HCT116 (cell line): ENCODE measurements around the gene PRKCQ. TPM values are rescaled to one million over a fixed set of nuclear protein-coding genes. Genes with fewer than 3 reads are reported as not detected.

ENCODE experiments used
- ATAC-seq: fragments of 200-7000 bp; cut with Tn5 transposase; 2 replicates; pipeline ENCODE4 v1.9.1; 2020; ENCODE audit warnings: mild to moderate bottlenecking, moderate library complexity
- BruUV-seq: library from RNA; stranded (reverse); fragments of 400-500 nt; replicated peaks from 2 replicates; lab custom pipeline; 2021; lab: Mats Ljungman, UMichigan
- CTCF ChIA-PET: fragments of 300-600 bp; sonication (Branson Sonifier 250); formaldehyde crosslinking; loops from one replicate; lab custom pipeline; 2021; ENCODE audit warnings: antibody characterized with exemption; lab: Charles Lee
- POLR2A ChIA-PET: fragments of 300-600, 350-600 bp; sonication (Branson Sonifier 250); formaldehyde crosslinking; loops from one replicate; lab custom pipeline; 2021; ENCODE audit warnings: antibody characterized with exemption; lab: Charles Lee
- RAD21 ChIA-PET, 2 experiments: fragments of 300-600 bp; sonication (Branson Sonifier 250); formaldehyde crosslinking; loops; one replicate each; lab custom pipeline; 2023; ENCODE audit warnings: low total read pairs in 2 of 2; ENCODE audit not compliant: uncharacterized antibody in 2 of 2, unreplicated experiment in 2 of 2, low non-redundant PET in 1 of 2; lab: Charles Lee
- DNase-seq: peaks from one replicate; pipeline ENCODE4 v3.0.0-alpha.2; 2010; ENCODE audit warnings: low read depth, low spot score
- H2AFZ ChIP-seq: fragments of 200-600 bp; shearing (Covaris generic), sonication (generic); 2 replicates; pipeline ENCODE4 v1.6.1; 2017; ENCODE audit warnings: low read depth, mixed run types, mixed read lengths, antibody characterized with exemption, low read length; ENCODE audit not compliant: poor library complexity, severe bottlenecking
- H3K27ac ChIP-seq: 2 replicates; pipeline ENCODE4 v1.5.1; 2012; ENCODE audit warnings: low read depth, low read length
- H3K27me3 ChIP-seq: fragments of 200-600 bp; sonication (generic); 2 replicates; pipeline ENCODE4 v1.6.1; 2016; ENCODE audit warnings: mixed run types, low read length, mixed read lengths; ENCODE audit not compliant: insufficient read depth
- H3K36me3 ChIP-seq, 2 experiments: fragments of 200-500 bp in 1 of 2; fragments of 200-600 bp in 1 of 2; sonication (Bioruptor generic) in 1 of 2; sonication (generic) in 1 of 2; 2 replicates each; pipeline versions ENCODE4 v1.5.1 to v1.6.1; 2014 to 2016; ENCODE audit warnings: low read length in 2 of 2, inconsistent platforms in 1 of 2, mixed read lengths in 1 of 2, mixed run types in 1 of 2; ENCODE audit not compliant: insufficient read depth in 2 of 2, control insufficient read depth in 1 of 2
- H3K4me1 ChIP-seq, 2 experiments: fragments of 200-600 bp in 1 of 2; sonication (generic) in 1 of 2; 2 replicates each; pipeline versions ENCODE4 v1.5.1 to v1.6.1; 2012 to 2017; ENCODE audit warnings: low read length in 2 of 2, inconsistent platforms in 1 of 2, mild to moderate bottlenecking in 1 of 2, mixed read lengths in 1 of 2, mixed run types in 1 of 2, moderate library complexity in 1 of 2; ENCODE audit not compliant: insufficient read depth in 2 of 2, control insufficient read depth in 1 of 2
- H3K4me2 ChIP-seq: fragments of 200-600 bp; sonication (generic); 2 replicates; pipeline ENCODE4 v1.6.1; 2017; ENCODE audit warnings: mixed run types, low read length, mixed read lengths
- H3K4me3 ChIP-seq, 2 experiments: fragments of 200-600 bp in 1 of 2; sonication (generic) in 1 of 2; replicated peaks in 1 of 2; 2 replicates each; pipeline ENCODE4 v1.5.1; 2011 to 2016; ENCODE audit warnings: low read length in 2 of 2, control low read depth in 1 of 2, low read depth in 1 of 2, mild to moderate bottlenecking in 1 of 2, mixed read lengths in 1 of 2, mixed run types in 1 of 2
- H3K79me2 ChIP-seq: fragments of 200-600 bp; sonication (generic); 2 replicates; pipeline ENCODE4 v1.6.1; 2017; ENCODE audit warnings: mild to moderate bottlenecking, mixed run types, low read length, moderate library complexity, mixed read lengths; ENCODE audit not compliant: insufficient read depth
- H3K9ac ChIP-seq: fragments of 200-600 bp; sonication (generic); 2 replicates; pipeline ENCODE4 v1.6.1; 2016; ENCODE audit warnings: low read length, mixed read lengths
- H3K9me2 ChIP-seq: fragments of 200-600 bp; sonication (generic), shearing (Covaris generic); 2 replicates; pipeline ENCODE4 v1.6.1; 2017; ENCODE audit warnings: mixed run types, mild to moderate bottlenecking, moderate library complexity; ENCODE audit not compliant: insufficient read depth
- H3K9me3 ChIP-seq, 2 experiments: fragments of 200-500 bp in 1 of 2; fragments of 200-600 bp in 1 of 2; sonication (Bioruptor generic) in 1 of 2; sonication (generic) in 1 of 2; 2 replicates each; pipeline ENCODE4 v1.6.1; 2014 to 2017; ENCODE audit warnings: low read length in 2 of 2, mixed read lengths in 2 of 2, inconsistent platforms in 1 of 2, low read depth in 1 of 2, mild to moderate bottlenecking in 1 of 2, mixed run types in 1 of 2, moderate library complexity in 1 of 2; ENCODE audit not compliant: control insufficient read depth in 1 of 2, insufficient read depth in 1 of 2
- H4K20me1 ChIP-seq: fragments of 200-600 bp; sonication (generic), shearing (Covaris generic); 2 replicates; pipeline ENCODE4 v1.6.1; 2017; ENCODE audit warnings: mixed run types, mild to moderate bottlenecking, moderate library complexity; ENCODE audit not compliant: insufficient read depth
- EGR1 ChIP-seq: IDR thresholded peaks from 2 replicates; pipeline ENCODE4 v1.6.1; 2012; ENCODE audit warnings: low read depth
- ELF1 ChIP-seq: IDR thresholded peaks from 2 replicates; pipeline ENCODE4 v1.6.1; 2012; ENCODE audit warnings: low read depth, borderline replicate concordance
- EZH2 ChIP-seq: fragments of 200-600 bp; sonication (generic); IDR thresholded peaks from 2 replicates; pipeline ENCODE4 v1.6.1; 2017; ENCODE audit warnings: antibody characterized with exemption, mixed run types
- EZH2phosphoT487 ChIP-seq: fragments of 200-600 bp; IDR thresholded peaks from 2 replicates; pipeline ENCODE4 v1.6.1; 2018; ENCODE audit warnings: antibody characterized with exemption, borderline replicate concordance
- JUND ChIP-seq: IDR thresholded peaks from 2 replicates; pipeline ENCODE4 v1.6.1; 2012
- POLR2A ChIP-seq: IDR thresholded peaks from 2 replicates; pipeline ENCODE4 v1.7.0; 2011; ENCODE audit warnings: borderline replicate concordance; ENCODE audit not compliant: insufficient read depth, insufficient read length; ENCODE audit errors: extremely low read depth
- REST ChIP-seq: IDR thresholded peaks from 2 replicates; pipeline ENCODE4 v1.6.1; 2012; ENCODE audit warnings: low read depth
- SIN3A ChIP-seq: IDR thresholded peaks from 2 replicates; pipeline ENCODE4 v1.6.1; 2012; ENCODE audit warnings: low read depth
- SP1 ChIP-seq: IDR thresholded peaks from 2 replicates; pipeline ENCODE4 v1.6.1; 2012; ENCODE audit warnings: low read depth
- SRF ChIP-seq: IDR thresholded peaks from 2 replicates; pipeline ENCODE4 v1.6.1; 2012; ENCODE audit warnings: low read depth
- TCF7L2 ChIP-seq: IDR thresholded peaks from 2 replicates; pipeline ENCODE4 v1.7.0; 2011; ENCODE audit warnings: borderline replicate concordance, inconsistent platforms; ENCODE audit not compliant: insufficient read depth, insufficient read length; ENCODE audit errors: extremely low read depth
- YY1 ChIP-seq: IDR thresholded peaks from 2 replicates; pipeline ENCODE4 v1.6.1; 2011; ENCODE audit warnings: low read length, low read depth, moderate library complexity, mild to moderate bottlenecking; ENCODE audit not compliant: insufficient replicate concordance; ENCODE audit errors: extremely low read depth
- ZBTB33 ChIP-seq: IDR thresholded peaks from 2 replicates; pipeline ENCODE4 v1.6.1; 2011; ENCODE audit warnings: mild to moderate bottlenecking, low read length, moderate library complexity; ENCODE audit not compliant: insufficient replicate concordance; ENCODE audit errors: extremely low read depth
- ZFX ChIP-seq: fragments of 450-650 bp; IDR thresholded peaks from 2 replicates; pipeline ENCODE4 v1.6.1; 2017
- ZNF274 ChIP-seq: fragments of 200-500 bp; sonication (Bioruptor generic); IDR thresholded peaks from 2 replicates; pipeline ENCODE4 v1.6.1; 2014; ENCODE audit warnings: mild to moderate bottlenecking, low read depth, low read length, inconsistent platforms
- intact Hi-C: fragments of 100-400 bp; cut with micrococcal nuclease; formaldehyde crosslinking; loops from 2 replicates; pipeline ENCODE4 v1.10.0; 2022
- total RNA-seq: library from RNA; stranded (reverse); gene quantifications from one replicate; pipeline ENCODE4 v1.2.1, GENCODE V29; 2021; ENCODE audit not compliant: unreplicated experiment

The PRKCQ gene
- total RNA-seq, 1 experiment from 2014 or later, result 0.54 TPM

GRCh38 chr10:6528198-6528950 is 51.7 kb downstream of the PRKCQ start:
- Histone ChIP-seq H3K4me1 (no peaks in the 10 kb centered on the region), H4K20me1 (no peaks in the 10 kb centered on the region), H3K9me2 (no peaks in the 10 kb centered on the region), H3K4me2 (no peak overlapping the region), H3K27ac (no peak overlapping the region), H2AFZ (no peak overlapping the region), H3K9ac (no peak overlapping the region), H3K9me3 (no peaks in the 10 kb centered on the region), H3K36me3 (no peaks in the 10 kb centered on the region), H3K4me3 (no peak overlapping the region), H3K27me3 (peaks cover 91% of the 10 kb centered on the region)
- DNase-seq, result no peak
- intact Hi-C loops, result no loop called here
- POLR2A ChIA-PET, result no interaction called here
- no peak for ATAC-seq
- CTCF ChIA-PET, result no interaction called here
- no TSS peak for BruUV-seq
- TF ChIP-seq ZFX (no peak), JUND (no peak), EZH2 (no peak), TCF7L2 (no peak), ELF1 (no peak), ZBTB33 (no peak), SRF (no peak), EGR1 (no peak), REST (no peak), POLR2A (no peak), SIN3A (no peak), SP1 (no peak), ZNF274 (no peak), EZH2phosphoT487 (no peak), YY1 (no peak)
- TF ChIP-seq, all 23 proteins: peak for 0
- H3K79me2 ChIP-seq, result no peaks in the 10 kb centered on the region
- RAD21 ChIA-PET, result no interaction called here
